ENCODE data around the gene DLG2.
"Not testable (repeated sequence)": the region's sequence is repeated elsewhere in the genome, so short reads cannot be mapped to it uniquely, and the experiment has no call there.

DLG2 gene

DNA sequence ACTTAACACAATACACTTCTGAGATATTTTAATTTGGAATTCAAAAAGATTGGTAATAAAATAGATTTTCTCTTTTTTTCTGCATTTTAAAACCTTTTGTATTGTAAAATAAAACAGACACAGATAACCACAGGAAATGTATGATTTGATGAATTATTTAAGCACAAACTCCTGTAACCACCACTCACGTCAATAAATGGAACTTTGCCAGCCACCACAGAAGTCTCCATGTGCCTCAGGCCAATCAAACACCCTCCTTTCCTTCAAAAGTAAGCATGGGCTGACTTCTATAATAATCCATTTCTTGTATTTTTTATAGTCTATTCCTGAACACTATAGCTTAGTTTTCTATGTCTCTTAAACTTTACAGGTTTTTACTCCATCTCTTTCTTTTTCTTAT is 721.7 kb downstream of the DLG2 start:
- DNase-seq (ENCODE audit: low read depth in 2 of 2), result no peak

DNA sequence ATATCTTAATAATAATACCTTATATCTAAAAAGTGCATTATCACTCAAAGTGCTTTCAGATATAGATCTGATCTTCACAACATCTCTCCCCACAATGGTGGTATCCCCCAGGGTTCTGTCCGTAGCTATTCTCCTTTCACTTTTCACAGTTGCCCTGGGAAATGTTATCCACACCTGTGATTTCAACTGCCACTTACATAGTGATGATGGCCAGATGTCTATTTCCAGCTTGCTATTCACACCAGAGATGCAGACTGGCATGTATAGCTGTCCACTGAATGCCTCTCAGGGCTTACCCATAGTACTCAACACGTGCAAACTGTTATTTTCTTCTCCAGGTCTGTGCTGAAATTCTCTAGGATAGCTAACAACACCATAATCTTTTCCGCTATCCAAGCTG is 724.7 kb downstream of the DLG2 start:
- no peak for DNase-seq (ENCODE audit: low read depth in 2 of 2)

DNA sequence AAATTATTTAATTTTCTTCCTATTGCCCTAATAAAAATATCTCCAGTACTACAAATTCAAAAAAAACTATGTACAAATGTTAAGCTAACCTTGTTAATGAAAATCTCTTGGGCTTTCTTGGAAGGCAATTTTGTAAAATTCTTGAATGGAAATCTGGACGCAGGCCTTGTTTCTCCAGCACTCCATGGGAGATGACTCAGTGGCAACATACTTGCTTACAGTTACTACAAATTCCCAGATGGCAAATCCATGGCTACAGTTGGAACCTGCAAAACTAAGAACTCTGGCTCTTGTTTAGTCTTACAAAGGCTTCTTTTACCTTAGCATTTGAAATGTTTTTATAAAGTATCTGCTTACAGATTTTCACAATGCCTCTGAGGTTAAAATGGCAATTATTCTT is 725.2 kb downstream of the DLG2 start:
- DNase-seq (ENCODE audit: low read depth in 2 of 2), result no peak

GRCh38 chr11:84899740-84900139 is 727.4 kb downstream of the DLG2 start:
- DNase-seq (ENCODE audit: low read depth in 2 of 2), result no peak

DNA sequence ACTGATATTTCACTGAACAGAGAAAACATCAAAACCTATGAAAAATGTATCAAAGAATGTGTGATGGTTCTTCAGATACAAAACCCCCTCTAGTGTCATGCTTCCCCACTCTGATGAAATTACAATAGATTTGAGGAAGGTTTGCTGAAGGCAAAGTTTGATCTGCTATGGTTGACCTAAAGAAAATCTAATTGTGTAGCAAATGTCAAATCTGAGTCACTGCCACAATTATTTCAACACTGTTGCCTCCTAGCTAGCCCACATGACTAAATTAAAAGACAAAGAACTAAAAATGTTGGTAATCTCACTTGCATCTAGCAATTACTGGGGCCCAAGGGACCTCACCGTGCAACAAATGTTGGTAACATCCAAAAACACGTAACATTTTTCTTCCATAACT is 728.0 kb downstream of the DLG2 start:
- no peak for DNase-seq (ENCODE audit: low read depth in 2 of 2)

GRCh38 chr11:84894666-84895065 is 732.5 kb downstream of the DLG2 start:
- DNase-seq (ENCODE audit: low read depth in 2 of 2), result no peak

GRCh38 chr11:84890676-84891075 is 736.5 kb downstream of the DLG2 start:
- no peak for DNase-seq (ENCODE audit: low read depth in 2 of 2)

GRCh38 chr11:84889556-84889955 is 737.6 kb downstream of the DLG2 start:
- DNase-seq (ENCODE audit: low read depth in 2 of 2), result no peak

DNA sequence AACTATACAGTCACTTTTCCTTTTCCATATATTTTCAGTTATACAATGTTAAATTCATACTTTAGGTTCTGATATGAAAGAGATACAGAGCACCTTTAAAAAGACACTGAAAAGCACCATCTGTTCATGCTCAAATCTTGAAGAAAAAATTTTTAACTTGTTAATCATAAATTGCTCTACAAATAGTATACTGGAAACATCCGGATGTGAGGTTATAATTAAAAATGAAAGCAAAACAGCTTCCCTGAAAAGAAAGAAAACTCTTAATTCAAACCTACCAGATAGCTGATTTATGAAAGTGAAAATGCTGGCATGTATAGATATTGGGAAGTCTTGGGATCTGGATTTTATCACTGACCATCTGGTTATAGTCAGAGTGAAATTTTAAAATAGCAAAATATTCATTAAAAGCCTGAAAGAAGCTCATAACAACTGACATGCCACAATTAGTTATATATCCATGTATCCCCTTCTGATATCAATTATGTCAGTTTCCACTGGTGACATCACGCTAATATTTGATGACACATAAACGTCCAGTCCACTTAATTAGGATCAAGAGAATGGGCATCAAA is 740.0 kb downstream of the DLG2 start:
- DNase-seq (ENCODE audit: low read depth in 2 of 2), result no peak

GRCh38 chr11:84886344-84886743 is 740.8 kb downstream of the DLG2 start:
- DNase-seq (ENCODE audit: low read depth in 2 of 2), result no peak

- DNase-seq (ENCODE audit: low read depth in 2 of 2), result no peak
These were observed 742.3 kb downstream of the DLG2 start for GRCh38 chr11:84884836-84885235.

- no peak for DNase-seq (ENCODE audit: low read depth in 2 of 2)
These were observed 745.1 kb downstream of the DLG2 start for GRCh38 chr11:84882056-84882455.

- DNase-seq (ENCODE audit: low read depth in 2 of 2), result no peak
These were observed 756.0 kb downstream of the DLG2 start for GRCh38 chr11:84871116-84871515.

- DNase-seq (ENCODE audit: low read depth in 2 of 2), result no peak
These were observed 756.7 kb downstream of the DLG2 start for GRCh38 chr11:84870486-84870885.

DNA sequence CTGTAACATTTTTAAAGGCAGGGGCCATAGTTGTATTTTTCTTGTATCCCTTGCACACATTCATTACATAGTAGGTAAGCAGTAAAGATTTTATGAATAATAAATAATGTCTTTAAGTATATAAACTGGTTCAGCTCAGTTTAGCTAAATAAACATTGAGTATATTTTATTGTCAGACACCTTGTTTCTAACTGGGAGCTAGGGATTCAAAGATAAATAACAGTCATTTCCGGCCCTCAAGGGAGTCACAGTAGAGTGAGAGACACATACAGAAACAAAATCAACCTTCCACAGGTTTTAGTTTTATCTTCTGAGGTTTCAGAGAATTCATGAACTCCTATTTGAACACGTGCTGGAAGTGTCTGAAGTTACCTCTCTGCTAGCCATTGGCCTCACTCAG is 760.2 kb downstream of the DLG2 start:
- DNase-seq (ENCODE audit: low read depth in 2 of 2), result no peak

DNA sequence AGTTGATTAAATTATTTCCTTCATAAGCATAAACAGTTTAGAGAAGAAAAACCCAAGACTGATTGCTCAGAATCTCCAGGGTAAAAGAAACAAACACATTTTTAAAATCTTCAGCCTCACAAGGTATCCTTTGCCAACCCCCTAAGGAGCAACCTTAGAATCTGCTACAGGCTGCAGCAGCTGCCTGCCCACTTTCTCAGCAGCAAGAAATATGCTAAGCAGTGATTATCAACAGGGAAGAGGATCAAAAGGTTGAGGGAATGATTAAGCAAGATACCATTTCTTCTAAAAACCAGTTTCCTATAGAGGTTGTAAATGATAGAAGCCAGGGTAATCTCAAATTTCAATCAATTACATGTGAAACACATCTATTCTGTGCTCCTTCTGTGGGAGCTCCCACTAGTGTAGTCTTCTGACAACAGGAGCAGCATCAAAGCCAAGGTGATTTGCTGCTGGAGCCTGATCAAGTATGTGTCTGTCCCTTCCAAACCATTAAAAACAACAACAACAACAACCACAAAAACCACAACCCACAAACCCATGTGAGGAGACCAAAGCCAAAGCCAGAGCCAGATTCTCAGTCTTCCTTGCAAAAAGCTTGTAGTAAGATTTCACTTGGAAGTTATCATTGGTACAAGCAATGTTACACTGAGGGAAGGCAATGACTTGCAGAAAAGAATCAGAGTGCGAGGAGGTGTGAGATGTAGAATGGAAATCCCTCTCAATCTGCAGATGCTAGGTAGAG is 761.2 kb downstream of the DLG2 start:
- no peak for DNase-seq (ENCODE audit: low read depth in 2 of 2)

- no peak for DNase-seq (ENCODE audit: low read depth in 2 of 2)
These were observed 761.9 kb downstream of the DLG2 start for GRCh38 chr11:84865257-84865656.

- DNase-seq (ENCODE audit: low read depth in 2 of 2), result no peak
These were observed 769.4 kb downstream of the DLG2 start for GRCh38 chr11:84857746-84858145.

DNA sequence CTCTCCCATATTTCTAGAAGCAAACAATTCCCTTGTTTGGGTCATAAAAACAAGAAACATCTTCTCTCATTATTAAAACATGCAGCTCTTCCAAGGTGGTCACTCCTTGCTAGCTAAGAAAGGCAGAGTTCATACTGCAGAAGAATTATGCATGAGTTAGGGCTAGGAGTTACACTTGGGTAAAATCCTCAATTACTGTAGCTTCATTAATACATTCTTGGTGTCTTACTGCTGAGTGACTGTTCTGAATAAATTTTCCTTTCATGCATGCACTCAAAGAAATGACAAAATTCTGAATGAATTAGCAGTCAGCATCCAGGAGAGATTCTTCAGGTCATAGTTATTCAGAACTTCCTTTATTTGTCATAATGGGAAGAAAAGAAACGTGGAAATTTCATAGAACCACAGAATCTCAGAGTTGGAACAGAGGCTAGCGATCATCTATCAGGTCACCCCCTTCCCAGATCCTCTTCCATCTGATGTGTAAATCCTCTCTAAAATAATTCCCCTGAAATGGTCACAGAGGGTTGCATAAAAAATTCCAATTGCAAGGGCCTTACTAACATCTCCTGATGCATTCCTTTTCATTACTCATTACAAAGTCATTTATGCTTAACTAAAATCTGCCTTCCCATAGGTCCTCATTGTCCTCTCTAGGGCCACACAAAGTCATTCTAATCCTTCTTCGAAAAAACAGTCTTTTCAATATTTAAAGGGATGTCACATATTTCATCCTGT is 771.5 kb downstream of the DLG2 start:
- no peak for DNase-seq (ENCODE audit: low read depth in 2 of 2)

GRCh38 chr11:84854498-84854880 is 772.7 kb downstream of the DLG2 start:
- DNase-seq (ENCODE audit: low read depth in 2 of 2), result no peak

- no peak for DNase-seq (ENCODE audit: low read depth in 2 of 2)
These were observed 773.2 kb downstream of the DLG2 start for GRCh38 chr11:84853841-84854497.

GRCh38 chr11:84847842-84848241 is 779.3 kb downstream of the DLG2 start:
- no peak for DNase-seq (ENCODE audit: low read depth in 2 of 2)

- not testable (repeated sequence) for DNase-seq (ENCODE audit: low read depth in 2 of 2)
These were observed 786.9 kb downstream of the DLG2 start for GRCh38 chr11:84840201-84840600.
